Measurements from ENCODE around the gene VPS13C.
"Not testable (repeated sequence)": the region's sequence is repeated elsewhere in the genome, so short reads cannot be mapped to it uniquely, and the experiment has no call there.

Gene VPS13C

GRCh38 chr15:62027916-62028315 is 32.3 kb downstream of the VPS13C start:
- DNase-seq: no peak

- no peak for DNase-seq
Measured at GRCh38 chr15:62027263-62027565, 33.0 kb downstream of the VPS13C start.

GRCh38 chr15:62026487-62027262 is 33.6 kb downstream of the VPS13C start:
- DNase-seq: no peak

- DNase-seq: peak; percentile 12
Measured at GRCh38 chr15:62021991-62022600, 38.2 kb downstream of the VPS13C start.

GRCh38 chr15:62020576-62021160 is 39.6 kb downstream of the VPS13C start:
- peak; percentile 17 for DNase-seq

- DNase-seq: not testable (repeated sequence)
Measured at GRCh38 chr15:62005354-62005753, 54.9 kb downstream of the VPS13C start.

GRCh38 chr15:61997786-61998185 is 62.5 kb downstream of the VPS13C start:
- DNase-seq: peak; percentile 87

GRCh38 chr15:61996056-61996635 is 64.1 kb downstream of the VPS13C start:
- no peak for DNase-seq

GRCh38 chr15:61994216-61994615 is 66.0 kb downstream of the VPS13C start:
- peak; percentile 90 for DNase-seq

- no peak for DNase-seq
Measured at GRCh38 chr15:61992518-61992917, 67.7 kb downstream of the VPS13C start.

- DNase-seq: peak; percentile 51
Measured at GRCh38 chr15:61989667-61990066, 70.6 kb downstream of the VPS13C start.

- DNase-seq: no peak
Measured at GRCh38 chr15:61987824-61988223, 72.4 kb downstream of the VPS13C start.

- DNase-seq: no peak
Measured at GRCh38 chr15:61983081-61983480, 77.2 kb downstream of the VPS13C start.

GRCh38 chr15:61978225-61978624 is 82.0 kb downstream of the VPS13C start:
- DNase-seq: no peak

GRCh38 chr15:61974759-61975158 is 85.5 kb downstream of the VPS13C start:
- peak; percentile 53 for DNase-seq

GRCh38 chr15:61974118-61974517 is 86.1 kb downstream of the VPS13C start:
- no peak for DNase-seq

GRCh38 chr15:61951949-61952348 is 108.3 kb downstream of the VPS13C start:
- no peak for DNase-seq

GRCh38 chr15:61946778-61947177 is 113.5 kb downstream of the VPS13C start:
- DNase-seq: no peak

- no peak for DNase-seq
Measured at GRCh38 chr15:61943992-61944391, 116.3 kb downstream of the VPS13C start.

- DNase-seq: no peak
Measured at GRCh38 chr15:61938249-61938648, 122.0 kb downstream of the VPS13C start.

- no peak for DNase-seq
Measured at GRCh38 chr15:61936528-61937195, 123.6 kb downstream of the VPS13C start.

GRCh38 chr15:61935493-61935892 is 124.8 kb downstream of the VPS13C start:
- DNase-seq: peak; percentile 19

GRCh38 chr15:61929452-61929851 is 130.8 kb downstream of the VPS13C start:
- no peak for DNase-seq

Data from NCI-H226 (cell line).